GM21360 (cell line): ENCODE results near the gene VNN1.

Source experiments
- ATAC-seq: cut with Tn5 transposase; IDR thresholded peaks from one replicate; pipeline ENCODE4 v1.9.1; 2021; ENCODE audit warnings: mild to moderate bottlenecking, moderate library complexity; ENCODE audit not compliant: unreplicated experiment

Gene VNN1, protein sequence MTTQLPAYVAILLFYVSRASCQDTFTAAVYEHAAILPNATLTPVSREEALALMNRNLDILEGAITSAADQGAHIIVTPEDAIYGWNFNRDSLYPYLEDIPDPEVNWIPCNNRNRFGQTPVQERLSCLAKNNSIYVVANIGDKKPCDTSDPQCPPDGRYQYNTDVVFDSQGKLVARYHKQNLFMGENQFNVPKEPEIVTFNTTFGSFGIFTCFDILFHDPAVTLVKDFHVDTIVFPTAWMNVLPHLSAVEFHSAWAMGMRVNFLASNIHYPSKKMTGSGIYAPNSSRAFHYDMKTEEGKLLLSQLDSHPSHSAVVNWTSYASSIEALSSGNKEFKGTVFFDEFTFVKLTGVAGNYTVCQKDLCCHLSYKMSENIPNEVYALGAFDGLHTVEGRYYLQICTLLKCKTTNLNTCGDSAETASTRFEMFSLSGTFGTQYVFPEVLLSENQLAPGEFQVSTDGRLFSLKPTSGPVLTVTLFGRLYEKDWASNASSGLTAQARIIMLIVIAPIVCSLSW

GRCh38 chr6:132713352-132714134, at the start of gene VNN1:
TSS of gene VNN1 (minus strand) at chr6:132714055. CDS start at chr6:132714035, 20 bp downstream.
- no peak for ATAC-seq

GRCh38 chr6:132763269-132763668, 49.4 kb upstream of the VNN1 start:
- peak; percentile 86 for ATAC-seq

GRCh38 chr6:132760256-132760655, 46.4 kb upstream of the VNN1 start:
- peak; percentile 34 for ATAC-seq

DNA sequence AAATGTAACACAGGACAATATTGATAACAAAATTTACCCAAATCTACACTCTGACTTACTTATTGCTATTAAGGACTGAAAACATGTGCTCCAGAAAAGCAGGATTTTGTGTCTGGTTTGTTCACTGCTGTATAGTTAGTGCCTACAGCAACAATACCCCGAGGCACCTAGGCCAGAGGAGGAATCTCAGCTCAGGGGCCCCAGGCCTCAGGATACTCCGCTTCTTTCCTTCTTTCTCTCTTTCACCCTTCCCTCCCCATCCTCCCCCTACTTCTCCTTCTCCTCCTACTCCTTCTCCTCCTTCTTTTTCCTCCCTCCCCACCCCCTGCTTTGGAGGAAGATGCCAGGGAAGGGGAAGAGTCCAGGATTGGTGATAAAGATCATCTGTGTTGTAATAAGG, 44.8 kb upstream of the VNN1 start:
- ATAC-seq: no peak

DNA sequence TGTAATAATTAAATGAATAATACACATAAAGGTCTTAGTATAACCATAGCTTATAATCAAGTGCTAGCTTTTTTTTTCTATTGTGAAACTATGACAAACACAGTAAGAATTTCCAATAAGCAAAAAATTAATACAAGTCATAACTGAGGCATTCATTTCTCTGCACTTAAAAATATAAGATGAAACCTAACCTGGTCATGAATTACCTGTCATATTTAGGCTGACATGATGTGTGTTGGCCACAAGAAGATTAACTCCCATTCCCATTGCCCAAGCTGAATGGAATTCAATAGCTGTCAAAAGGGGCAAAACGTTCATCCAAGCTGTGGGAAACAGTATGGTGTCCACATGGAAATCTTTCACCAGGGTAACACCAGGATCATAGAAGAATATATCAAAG, 38.4 kb upstream of the VNN1 start:
- no peak for ATAC-seq

DNA sequence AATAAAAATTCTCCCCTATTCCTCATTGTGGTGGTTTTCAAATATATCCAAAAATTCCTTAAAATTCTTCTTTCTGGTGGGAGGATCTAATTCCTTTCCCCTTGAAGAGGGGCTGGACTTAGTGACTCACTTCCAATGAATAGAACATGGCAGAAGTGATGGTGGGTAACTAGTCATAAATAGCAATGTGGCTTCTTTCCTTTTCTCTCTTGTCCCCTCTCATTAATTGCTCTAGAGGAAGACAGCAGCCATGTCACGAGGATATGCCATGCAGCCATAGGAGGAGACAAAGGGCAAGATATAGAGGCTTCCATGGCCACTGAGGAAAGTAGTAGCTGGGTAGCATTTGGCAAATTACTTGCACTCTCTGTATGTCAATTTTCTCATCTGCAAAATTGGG, 38.0 kb upstream of the VNN1 start:
- no peak for ATAC-seq

DNA sequence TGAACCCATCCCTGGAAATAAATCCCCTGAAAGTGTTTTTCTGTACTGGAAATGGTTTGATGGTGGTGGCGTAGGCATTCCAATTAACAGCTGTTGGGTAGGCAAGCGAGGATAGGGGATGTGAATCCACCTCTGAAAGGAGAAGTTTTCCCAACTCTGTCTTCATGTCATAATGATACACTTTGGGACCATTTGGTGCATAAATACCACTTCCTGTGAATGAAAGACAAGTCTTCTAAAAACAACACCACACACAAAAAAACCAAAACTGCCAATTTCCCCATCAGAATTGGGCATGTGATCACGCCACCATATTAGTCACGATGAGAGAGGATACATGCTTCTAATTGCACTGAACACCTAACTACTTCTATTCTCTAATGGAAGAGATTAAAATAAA, 37.5 kb upstream of the VNN1 start:
- ATAC-seq: peak; percentile 23

- peak; percentile 57 for ATAC-seq
These were observed 36.8 kb upstream of the VNN1 start for GRCh38 chr6:132750455-132751248.

GRCh38 chr6:132749111-132749510, 35.3 kb upstream of the VNN1 start:
- ATAC-seq: no peak

DNA sequence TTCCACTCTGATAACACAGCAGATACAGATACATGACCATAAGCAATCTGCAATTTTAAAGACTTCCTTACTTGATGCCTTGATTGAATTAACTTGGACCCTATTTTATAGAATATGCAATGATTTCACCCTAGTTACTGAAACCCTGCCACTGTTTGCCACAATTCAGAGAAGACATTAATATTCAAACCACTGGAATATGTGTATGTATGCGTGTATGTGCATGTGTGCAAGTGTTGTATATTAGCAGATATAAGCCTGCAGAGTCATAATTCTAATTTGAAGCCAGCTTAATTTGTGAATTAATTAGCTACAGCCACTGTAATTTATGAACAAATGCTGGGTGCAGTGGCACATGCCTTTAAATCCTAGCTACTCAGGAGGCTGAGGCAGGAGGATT, 34.6 kb upstream of the VNN1 start:
- no peak for ATAC-seq

- ATAC-seq: no peak
These were observed 32.2 kb upstream of the VNN1 start for GRCh38 chr6:132746048-132746447.

GRCh38 chr6:132742495-132742894, 28.6 kb upstream of the VNN1 start:
- ATAC-seq: no peak

DNA sequence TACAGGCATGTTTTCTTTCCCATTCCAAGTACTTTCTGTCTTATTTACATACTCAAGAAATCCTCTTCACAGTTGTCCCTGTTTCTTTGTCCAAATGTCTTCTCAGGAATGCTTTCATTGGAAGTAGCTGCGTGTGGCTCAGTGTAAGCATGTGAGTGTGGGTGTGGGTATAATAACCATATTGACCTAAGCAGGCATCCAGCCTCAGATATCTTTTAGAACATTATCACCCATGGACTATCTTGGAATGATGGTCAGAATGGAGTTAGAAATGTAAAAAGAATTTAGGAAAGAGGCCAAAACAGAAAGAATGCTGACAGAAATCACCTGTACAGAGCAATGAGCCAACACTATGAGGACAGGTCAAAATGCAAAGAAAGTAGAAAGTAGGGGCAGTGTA, 27.4 kb upstream of the VNN1 start:
- ATAC-seq: no peak

DNA sequence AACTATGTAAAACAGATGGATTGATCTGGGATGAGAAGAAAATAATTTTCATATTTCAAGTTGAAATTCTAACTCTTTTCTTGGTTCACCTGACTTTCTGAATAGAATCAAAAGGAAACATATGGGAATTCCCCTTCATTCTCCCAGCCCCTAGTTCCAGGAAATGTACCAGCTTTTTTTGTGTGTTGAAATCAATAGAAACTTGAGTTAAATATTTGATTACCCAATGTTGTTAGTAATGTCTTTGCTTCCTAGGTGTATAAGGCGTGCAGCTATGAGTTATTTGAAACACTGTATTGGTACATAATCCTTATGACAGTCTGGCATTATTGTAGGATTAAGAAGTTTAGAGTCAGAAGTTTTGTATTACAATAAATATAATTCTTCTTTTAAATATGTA, 22.4 kb upstream of the VNN1 start:
- ATAC-seq: no peak

DNA sequence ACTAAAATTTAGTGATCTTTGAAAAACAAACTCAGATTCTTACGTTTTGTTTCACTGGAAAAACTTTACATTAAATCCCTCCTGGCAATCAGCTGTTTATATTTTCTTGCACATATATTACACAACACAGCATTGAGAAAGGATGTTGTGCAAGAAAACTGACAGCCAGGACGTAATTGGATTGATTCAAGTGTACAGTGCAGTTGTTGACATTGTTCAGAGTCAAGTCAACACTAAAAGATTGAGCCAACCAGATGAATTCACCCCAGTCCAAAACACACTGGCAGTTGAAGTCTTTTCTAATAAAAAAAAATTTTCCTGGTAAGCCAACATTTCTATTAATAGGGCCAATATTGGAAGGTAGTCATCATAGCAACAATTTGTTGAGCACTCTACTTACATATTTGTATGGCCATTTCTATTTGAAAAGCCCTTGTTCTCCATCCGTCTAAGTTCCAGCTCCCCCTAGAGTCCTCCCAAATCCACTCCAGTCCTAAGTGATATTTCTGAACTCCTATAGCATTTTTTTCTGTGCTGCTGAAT, 20.9 kb upstream of the VNN1 start:
- no peak for ATAC-seq

DNA sequence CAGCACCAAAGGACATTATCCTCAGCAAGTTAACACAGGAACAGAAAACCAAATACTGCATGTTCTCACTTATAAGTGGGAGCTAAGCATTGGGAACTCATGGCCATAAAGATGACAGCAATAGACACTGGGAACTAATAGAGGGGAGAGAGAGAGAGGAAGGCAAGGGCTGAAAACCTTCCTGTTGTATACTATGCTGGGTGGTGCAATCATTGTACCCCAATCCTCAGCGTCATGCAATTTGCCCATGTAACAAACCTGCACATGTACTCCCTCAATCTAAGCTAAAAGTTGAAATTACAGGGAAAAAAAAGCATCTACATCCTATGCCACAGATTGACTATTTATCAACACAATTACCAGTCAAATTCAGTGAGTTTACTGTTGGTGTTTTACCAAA, 20.0 kb upstream of the VNN1 start:
- no peak for ATAC-seq

DNA sequence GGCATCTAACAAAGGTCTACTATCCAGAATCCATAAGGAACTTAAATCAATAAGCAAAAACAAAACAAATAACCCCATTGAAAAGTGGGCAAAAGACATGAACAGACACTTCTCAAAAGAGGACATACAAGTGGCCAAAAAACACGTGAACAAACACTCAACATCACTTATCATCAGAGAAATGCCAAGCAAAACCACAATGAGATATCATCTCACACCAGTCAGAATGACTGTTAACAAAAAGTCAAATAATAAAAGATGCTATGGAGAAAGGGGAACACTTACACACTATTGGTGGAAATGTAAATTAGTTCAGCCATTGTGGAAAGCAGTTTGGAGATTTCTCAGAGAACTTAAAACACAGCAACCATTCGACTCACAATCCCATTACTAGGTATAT, 19.4 kb upstream of the VNN1 start:
- ATAC-seq: no peak

DNA sequence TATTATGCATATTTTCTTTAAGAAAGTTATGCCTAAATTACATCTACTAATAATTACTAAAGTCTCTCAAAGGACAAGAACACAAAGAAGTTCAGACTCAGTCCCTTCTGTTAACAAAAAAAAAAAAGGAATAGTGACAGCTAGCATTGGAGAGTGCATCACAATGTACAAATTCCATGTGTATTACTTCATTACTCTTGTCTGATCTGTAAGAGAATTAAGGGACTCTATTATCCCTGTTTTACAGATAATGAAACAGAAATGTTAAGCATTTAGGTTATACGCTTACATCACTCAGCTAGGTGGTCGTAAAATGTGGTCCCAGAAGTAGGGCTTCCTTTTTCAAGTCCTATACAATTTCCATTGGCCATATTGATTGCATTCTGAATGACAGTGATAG, 17.2 kb upstream of the VNN1 start:
- no peak for ATAC-seq

- ATAC-seq: no peak
These were observed 16.7 kb upstream of the VNN1 start for GRCh38 chr6:132730560-132730959.

- no peak for ATAC-seq
These were observed 14.8 kb upstream of the VNN1 start for GRCh38 chr6:132728616-132729015.

- no peak for ATAC-seq
These were observed 12.7 kb upstream of the VNN1 start for GRCh38 chr6:132726608-132726975.
